ENCODE measurements around the gene EDRF1.

Gene EDRF1

DNA sequence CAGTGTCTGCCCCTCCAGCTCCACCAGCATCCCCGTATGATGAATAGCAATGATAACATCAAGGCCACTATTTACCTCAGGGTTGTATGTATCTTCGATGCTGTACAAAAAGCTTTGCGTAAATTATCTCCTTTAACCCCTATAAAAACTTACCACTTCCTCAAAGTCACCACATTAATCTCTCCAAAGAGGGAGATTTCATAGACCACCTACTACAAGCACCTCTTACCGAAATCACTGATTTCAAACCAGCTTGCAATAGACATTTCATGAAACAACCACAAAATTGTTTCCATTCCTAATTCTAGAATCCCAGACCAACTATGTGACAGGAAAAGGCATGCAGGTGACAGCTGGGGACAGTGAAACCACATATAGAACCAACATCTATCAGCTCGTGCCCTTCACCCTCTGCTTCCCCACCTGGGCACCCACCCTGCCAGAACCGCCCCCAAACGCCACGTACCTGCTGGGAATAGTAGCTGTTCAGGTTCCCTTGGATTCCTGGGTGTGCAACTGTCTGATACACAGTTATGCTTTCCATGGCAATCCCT is 76.2 kb downstream of the EDRF1 start:
- no peak for DNase-seq

DNA sequence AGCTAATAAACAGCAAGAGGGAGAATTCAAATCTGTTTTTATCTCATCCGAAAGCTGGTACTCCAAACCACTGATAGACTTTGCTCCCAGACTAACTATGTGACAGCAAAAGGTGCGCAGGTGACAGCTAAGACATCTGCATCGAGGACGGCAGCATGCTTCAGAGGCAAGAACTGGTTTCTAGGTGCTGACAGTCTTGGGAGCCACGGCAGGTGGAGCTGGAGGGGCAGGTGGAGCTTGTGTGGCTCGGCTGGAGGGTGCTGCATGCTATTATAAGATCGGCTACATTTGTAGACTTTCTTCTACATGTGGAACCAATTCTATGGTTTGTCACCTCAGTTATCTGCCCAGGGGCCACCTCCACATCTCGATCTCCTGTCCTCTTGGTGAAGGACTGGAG is 77.9 kb downstream of the EDRF1 start:
- no peak for DNase-seq

DNA sequence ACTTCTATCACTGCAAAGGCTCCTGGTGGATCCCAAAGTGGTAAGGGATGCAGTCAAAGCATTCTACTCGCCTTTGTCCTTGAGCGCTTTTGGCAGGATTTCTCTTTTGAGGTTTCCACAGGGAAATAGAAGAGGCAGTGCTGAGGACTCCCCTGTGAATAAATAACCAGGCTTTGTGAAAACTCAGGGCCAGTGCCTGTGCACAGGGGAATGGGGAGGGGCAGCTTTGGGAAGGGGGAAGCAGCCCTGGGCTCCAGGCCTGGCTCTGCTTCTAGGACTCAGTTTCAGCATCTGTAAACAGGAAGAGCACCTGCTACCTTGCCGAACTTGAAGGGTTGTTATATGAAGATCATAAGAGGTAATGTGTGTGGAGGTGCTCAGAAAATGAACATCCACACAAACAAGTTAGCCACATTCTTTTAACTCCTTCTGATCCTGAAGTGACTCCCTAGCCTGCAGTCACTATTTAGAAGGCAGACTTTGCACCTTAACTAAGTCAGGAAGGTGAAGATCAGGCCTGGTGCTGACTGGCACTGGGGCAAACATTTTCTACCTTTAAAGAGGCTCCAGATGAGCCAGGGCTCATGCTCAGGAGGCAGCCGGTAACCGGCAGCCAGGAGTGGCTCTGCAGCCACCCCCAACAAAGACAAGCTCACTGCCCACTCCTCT is 78.6 kb downstream of the EDRF1 start:
- no peak for DNase-seq

DNA sequence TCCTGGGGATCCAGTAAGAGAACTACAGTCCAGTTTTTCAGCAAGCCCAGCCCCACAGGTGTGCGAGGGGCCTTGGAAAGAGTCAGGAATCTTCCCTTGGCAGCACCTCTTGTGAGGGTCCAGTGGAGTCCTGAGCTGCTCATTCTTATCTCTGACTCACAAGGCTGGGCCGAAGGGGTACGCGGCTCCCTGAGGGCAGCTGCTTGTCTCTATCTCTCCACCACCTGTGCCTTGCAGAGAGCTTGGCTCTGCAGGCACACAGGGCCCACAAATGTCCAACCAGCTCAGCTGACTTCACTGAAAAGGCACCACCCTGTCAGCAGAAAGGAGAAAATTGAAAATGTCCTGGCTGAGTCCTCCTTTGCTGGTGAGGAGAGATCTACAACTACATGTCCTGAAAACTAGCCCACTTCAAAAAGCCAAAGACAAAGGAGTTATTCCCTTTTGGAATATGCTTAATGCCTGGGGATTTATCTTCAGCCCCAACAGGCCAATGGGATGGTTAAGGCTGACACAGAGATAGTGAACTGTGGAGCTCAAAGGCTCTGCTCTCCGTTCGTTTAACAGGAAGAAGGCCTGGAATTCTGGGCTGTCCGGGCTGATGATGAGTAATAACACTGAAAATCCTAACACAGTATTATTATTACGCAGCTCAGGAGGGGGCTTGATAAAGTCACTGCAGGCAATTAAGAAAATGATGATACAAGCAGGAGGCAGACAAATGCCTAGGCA is 80.1 kb downstream of the EDRF1 start:
- DNase-seq = no peak

DNA sequence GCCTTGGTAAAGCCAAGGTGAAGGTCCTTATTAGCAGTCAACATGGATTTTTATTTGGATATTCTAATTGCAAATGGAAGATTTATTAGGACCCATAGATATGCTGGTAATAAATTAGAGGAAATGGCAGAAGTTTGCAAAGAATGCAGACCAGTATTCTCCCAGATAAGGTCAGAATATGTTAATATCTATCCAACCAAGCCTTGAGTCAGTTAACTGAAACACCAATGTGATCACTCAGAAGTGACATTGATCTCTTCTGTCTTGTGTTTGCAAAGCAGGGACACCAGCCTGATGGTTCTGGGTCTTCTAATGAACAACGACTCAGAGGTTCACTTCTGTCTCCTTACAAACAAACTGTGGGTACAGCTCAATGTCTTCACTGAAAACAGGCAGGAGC is 82.1 kb downstream of the EDRF1 start:
- DNase-seq = no peak

DNA sequence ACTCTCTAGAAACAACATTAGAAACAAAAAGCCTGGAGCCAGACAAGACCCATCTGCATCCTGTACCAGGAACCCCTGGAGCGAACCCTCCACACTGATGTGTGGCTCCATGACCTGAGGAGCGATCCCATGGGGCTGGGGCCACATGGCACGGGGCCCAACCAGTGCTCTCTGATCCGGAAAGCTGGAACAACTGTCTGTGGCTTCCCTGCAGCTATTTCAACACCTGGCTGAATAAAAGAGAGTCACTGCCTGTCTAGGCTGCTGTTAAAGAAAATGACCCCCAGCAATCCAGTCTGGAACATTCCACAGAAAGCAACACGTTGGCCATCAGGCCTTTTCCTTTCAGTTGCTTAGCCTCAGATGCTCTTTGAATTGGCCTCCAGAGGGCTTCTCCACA is 82.6 kb downstream of the EDRF1 start:
- DNase-seq = no peak

DNA sequence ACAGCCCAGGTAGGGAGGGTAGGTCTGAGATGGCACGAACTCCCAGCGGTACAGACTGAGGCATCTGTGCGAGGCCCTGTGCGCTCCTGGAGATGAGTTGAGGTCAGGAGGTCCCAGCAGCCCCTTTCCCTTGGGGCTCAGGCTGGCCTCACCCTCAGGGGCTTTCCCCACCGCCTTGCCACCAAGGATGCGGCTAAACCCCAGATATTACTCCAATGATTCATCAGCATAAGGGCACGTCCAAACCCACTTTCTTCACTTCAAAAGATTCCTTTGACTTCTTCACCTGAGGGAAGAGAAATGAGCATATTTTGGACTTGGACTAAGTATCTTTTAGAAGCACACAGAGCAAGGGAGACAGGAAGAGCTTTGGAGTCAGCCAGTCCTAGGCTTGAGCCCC is 83.2 kb downstream of the EDRF1 start:
- no peak for DNase-seq

DNA sequence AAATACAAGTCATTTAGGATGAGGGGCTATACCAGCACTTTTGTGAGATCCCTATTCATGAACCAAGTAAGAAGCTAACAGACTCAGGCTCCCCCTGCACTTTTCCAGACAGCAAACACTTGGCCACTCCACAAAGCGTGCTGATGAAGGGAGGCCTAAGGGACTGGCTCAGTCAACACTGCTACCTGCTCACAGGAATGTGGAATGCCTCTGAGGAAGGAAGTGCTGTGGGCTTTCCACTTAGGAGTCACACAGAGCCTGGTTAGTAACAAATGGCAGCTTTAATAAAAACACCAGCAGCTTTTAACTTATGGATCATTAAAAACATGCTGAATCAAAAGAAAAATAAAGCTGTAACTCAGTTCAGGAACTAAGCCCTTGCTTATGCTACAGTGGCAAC is 88.5 kb downstream of the EDRF1 start:
- no peak for DNase-seq

DNA sequence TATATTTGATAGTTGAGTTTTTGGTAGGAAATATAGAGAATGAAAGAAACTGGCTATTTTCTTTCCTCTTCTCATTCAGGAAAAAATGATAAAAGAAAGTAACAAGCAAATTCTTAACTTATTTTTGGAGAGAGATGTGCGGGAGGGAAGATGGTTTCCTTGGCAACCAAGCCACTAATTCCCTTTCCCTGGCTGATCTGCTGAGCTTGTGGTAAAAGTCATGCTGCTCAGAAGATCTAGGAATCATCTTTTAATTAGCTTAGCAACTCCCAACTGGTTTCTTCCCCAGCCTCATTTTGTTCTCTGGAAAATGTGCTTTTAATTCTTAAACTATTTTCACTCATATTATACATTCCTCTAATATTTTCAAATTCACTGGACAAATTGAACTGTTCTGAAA is 91.7 kb downstream of the EDRF1 start:
- DNase-seq = no peak

DNA sequence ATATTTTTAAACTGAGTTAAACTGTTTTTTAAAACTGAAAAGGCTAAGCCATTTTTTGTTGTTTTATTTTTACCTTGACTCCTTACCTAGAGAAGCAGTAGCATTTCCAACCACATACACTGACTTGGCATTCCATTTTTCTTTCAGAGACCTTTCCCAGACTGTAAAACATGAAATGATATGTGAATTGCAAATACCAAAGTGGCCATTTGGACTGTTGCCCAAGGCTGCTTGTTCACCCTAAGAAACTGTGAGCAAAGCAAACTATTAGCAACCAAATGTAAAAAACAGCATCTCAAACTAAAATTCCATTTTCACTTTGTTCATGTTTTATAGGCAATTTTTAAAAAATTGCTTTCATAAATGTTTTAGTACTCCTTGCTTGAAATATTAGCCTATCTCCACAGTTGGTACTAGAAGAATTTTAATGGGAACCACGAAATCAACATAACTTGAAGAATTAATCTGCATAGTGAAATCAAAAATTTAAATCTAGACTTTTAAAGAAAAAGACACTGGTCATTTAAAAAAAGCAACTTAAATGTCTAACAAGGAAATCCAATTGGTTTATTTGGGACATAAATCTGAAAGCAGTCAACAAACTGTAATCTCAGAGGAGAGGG is 92.7 kb downstream of the EDRF1 start:
- DNase-seq = no peak

All from CD4-positive, alpha-beta T cell treated with Interferon gamma for 1 hour (primary cell).